Skin epidermis (tissue), 12 donors: ENCODE results near the gene C20orf204.

Experiments used
- H3K27ac ChIP-seq, 21 experiments: fragments of 200-600 bp; sonication (generic) in 11 of 21; one replicate each; pipeline ENCODE4 v1.5.0; 2020; ENCODE audit warnings: mild to moderate bottlenecking in 3 of 21, inconsistent platforms in 2 of 21, moderate library complexity in 2 of 21
- H3K4me3 ChIP-seq, 7 experiments: fragments of 200-600 bp; sonication (generic) in 2 of 7; one replicate each; pipeline ENCODE4 v1.5.0; 2020; ENCODE audit warnings: inconsistent platforms in 2 of 7, mild to moderate bottlenecking in 2 of 7, moderate library complexity in 1 of 7

The C20orf204 gene

DNA sequence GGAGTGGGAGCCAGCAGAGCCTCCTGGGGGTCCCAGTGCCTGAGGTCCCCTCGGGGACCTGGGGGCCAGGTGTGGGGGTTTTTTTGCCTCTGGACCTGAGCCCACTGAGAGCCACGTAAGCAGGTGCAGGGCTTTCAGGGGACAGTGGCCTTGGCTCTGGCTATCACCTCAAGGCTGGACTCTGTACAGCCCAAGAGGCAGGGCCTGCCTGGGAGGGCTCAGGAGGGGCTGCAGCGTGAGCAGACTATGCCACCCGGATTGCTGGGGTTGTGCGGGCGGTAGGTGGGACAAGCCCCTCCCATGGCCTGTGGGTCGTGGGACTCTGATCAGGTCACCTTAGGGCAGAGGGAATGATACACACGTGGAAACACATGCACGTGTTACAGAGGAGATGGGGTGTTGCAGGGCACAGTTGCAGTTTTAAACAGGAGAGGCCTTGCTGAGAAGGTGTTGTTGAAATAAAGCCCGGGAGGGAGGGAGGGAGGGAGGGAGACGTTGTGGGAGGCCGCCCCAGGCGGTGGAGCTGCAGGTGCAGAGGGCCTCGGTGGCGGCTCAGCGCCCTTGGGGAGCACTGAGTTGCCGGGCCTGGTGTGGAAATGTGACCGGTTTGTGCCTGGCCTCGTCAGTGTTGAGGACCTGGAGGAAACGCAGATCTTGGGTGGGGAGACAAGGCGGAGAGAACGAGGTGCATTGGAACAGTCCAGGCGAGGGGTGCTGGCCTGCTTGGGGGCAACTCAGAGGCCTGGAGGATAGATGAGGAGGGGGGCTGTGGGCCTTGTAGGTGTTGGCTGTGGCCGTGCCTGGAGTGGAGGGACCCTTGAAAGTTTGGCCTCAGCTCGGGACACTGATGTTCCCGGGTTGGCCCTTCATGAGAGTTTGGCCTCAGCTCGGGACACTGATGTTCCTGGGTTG lies 29.3 kb downstream of the C20orf204 start:
- Histone ChIP-seq H3K27ac (peak overlapping the region in 2 of 21 experiments; percentile 50 to 60), H3K4me3 (no peak overlapping the region)

DNA sequence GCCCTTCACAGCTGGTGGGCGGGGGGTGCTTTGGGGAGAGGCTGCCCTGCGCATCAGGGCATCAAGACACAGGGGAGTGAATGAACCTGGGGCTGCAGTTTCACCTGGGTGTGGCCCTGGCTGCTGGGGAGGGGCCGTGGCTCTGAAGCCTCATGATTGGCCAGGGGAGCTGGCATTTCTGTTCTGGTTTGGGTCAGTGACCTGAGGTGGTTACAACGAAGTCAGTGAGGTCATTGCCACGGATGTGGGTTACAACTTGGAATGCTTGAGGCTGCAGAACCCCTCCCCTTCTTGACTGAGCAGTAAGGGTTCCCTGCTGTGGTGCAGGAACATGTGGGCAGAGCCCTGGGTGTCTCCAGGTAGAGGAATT lies 30.0 kb downstream of the C20orf204 start:
- Histone ChIP-seq H3K27ac (no peak overlapping the region), H3K4me3 (no peak overlapping the region)

- Histone ChIP-seq H3K4me3 (no peak overlapping the region), H3K27ac (no peak overlapping the region)
These were observed 31.1 kb downstream of the C20orf204 start for GRCh38 chr20:64067005-64067632.

GRCh38 chr20:64067733-64068307 lies 31.8 kb downstream of the C20orf204 start:
- H3K27ac ChIP-seq = no peak overlapping the region
- H3K4me3 ChIP-seq = no peak overlapping the region

DNA sequence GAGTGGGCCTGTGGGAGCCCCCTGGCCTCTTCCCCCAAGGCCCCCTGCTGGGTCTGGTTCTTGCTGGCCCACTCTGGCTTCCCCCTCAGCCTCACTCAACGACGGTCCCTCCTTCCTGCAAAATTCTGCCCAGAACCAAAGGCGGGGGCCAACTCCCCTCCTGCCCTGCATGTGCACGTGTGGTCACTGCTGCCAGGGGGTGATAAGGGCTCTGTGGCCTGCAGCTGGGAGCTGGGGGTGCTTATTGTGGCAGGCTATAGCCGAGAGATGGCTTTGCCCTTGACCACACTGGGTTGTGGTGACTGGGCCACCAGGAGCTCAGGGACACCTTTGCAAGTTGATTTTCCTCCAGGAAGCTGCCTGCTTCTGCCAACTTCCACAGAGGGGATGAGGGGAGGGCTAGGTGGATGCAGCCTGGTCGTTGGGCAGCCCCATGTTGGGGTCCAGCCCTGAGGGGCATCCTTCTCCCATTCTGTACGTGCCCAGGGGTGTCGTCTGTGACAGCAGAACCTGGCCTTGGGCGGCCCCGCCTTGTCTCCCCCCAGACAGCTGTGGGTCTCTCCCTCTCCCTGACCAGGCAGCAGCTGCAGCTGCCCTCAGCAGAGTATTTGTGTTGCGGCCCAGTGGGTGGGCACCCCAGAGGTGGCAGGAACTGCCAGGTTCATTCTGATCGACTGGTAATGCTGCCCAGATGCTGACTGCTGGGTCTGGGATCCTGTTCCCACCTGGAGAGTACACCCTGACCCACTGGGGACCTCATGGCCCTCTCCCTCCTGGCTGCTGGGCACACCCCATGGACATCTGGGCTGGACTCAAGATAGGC lies 32.6 kb downstream of the C20orf204 start:
- Histone ChIP-seq H3K4me3 (no peak overlapping the region), H3K27ac (no peak overlapping the region)

GRCh38 chr20:64069209-64069613 lies 33.2 kb downstream of the C20orf204 start:
- H3K27ac ChIP-seq = no peak overlapping the region
- no peak overlapping the region for H3K4me3 ChIP-seq

GRCh38 chr20:64069614-64070243 lies 33.7 kb downstream of the C20orf204 start:
- H3K4me3 ChIP-seq = no peak overlapping the region

GRCh38 chr20:64070244-64070993 lies 34.4 kb downstream of the C20orf204 start:
- no peak overlapping the region for H3K27ac ChIP-seq
- H3K4me3 ChIP-seq = no peak overlapping the region

More at GRCh38 chr20:64069614-64070243, 33.7 kb downstream of the C20orf204 start:
- H3K27ac ChIP-seq = no peak overlapping the region

- Histone ChIP-seq H3K4me3 (no peak overlapping the region), H3K27ac (no peak overlapping the region)
These were observed 35.7 kb downstream of the C20orf204 start for GRCh38 chr20:64071341-64072332.

GRCh38 chr20:64072498-64073063 lies 36.6 kb downstream of the C20orf204 start:
- Histone ChIP-seq H3K27ac (no peak overlapping the region), H3K4me3 (no peak overlapping the region)

GRCh38 chr20:64073476-64074183 lies 37.6 kb downstream of the C20orf204 start:
- Histone ChIP-seq H3K4me3 (no peak overlapping the region), H3K27ac (no peak overlapping the region)

DNA sequence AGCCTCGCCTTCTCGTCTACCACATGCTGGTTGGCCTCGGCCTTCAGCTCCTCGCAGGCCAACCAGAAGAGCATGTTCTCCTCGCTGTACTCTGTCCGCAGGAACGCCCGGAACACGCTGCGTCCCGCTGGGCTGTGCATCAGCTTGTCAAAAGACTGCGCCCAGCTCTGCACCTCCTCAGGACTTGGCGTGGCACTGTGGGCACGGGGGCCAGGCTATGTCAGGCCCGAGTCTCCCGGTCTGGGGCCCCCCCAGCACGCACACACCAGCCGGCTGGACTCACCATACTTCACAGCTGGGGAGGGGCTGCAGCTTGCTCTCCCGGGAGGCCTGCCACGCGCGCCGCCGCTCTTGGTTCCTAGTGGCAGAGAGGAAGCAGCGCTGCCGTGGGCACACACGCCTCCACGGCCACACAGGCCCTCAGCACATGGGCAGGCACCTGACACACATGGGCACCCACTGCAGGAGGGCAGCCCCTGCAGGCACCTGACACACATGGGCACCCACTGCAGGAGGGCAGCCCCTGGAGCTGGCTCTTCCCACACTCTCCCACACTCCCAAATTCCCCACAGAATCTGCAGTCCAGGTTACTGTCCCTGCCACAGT lies 38.3 kb downstream of the C20orf204 start:
- H3K27ac ChIP-seq = no peak overlapping the region
- H3K4me3 ChIP-seq = no peak overlapping the region

- H3K27ac ChIP-seq = no peak overlapping the region
- no peak overlapping the region for H3K4me3 ChIP-seq
These were observed 39.0 kb downstream of the C20orf204 start for GRCh38 chr20:64074963-64075362.

DNA sequence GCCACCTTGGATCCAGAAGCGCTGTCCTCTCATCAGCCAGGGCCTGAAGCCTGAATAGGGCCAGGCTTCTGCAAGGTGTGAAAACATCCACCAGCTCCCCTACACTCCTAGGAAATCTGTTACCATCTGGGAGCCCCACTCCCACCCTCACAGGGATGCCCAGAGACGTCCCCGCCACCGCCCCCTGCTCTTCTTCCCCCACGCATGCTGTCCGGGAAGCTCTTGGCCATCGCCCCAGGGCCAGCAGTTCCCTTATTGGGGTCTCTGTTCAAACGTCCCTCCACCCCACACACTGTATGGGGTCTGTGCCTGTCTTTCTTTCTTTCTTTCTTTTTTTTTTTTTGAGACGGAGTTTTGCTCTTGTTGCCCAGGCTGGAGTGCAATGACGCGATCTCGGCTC lies 39.6 kb downstream of the C20orf204 start:
- no peak overlapping the region for H3K27ac ChIP-seq
- H3K4me3 ChIP-seq = no peak overlapping the region

GRCh38 chr20:64076061-64076997 lies 40.3 kb downstream of the C20orf204 start:
- Histone ChIP-seq H3K4me3 (peak overlapping the region in 5 of 7 experiments; percentile 62 to 83 (median 74)), H3K27ac (peak overlapping the region in 19 of 21 experiments; percentile 0 to 94 (median 84))
